Measurements from ENCODE around the gene CDK17.

CDK17 gene

DNA sequence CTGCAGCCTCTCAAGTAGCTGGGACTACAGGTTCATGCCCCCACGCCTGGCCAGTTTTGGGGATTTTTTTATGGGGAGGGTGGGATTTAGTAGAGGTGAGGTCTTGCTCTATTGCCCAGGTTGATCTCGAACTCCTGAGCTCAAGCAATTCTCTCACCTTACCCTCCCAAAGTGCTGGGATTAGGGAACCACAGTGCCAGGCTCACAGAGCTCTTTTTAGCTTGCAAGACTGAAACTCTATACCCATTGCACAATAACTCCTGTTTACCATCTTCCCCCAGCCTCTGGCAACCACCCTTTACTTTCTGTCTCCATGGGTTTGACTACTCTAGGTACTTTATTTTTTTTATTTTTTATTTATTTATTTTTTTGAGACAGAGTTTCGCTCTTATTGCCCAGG lies 25.7 kb upstream of the CDK17 start:
- Histone ChIP-seq H3K36me3 (ENCODE audit: control insufficient read depth, insufficient read depth, low read length) (no peaks in the 10 kb centered on the region), H3K27me3 (ENCODE audit: control insufficient read depth, insufficient read depth, low read length) (no peaks in the 10 kb centered on the region), H2AFZ (no peak overlapping the region), H3K9me3 (ENCODE audit: control insufficient read depth, low read length) (no peaks in the 10 kb centered on the region), H3K27ac (no peak overlapping the region), H3K9ac (no peak overlapping the region), H3K4me1 (no peaks in the 10 kb centered on the region), H3K4me3 (ENCODE audit: low read depth, low read length) (no peak overlapping the region), H3K79me2 (no peaks in the 10 kb centered on the region), H3K4me2 (ENCODE audit: low read length) (no peak overlapping the region)
- TF ChIP-seq, protein P1, sequence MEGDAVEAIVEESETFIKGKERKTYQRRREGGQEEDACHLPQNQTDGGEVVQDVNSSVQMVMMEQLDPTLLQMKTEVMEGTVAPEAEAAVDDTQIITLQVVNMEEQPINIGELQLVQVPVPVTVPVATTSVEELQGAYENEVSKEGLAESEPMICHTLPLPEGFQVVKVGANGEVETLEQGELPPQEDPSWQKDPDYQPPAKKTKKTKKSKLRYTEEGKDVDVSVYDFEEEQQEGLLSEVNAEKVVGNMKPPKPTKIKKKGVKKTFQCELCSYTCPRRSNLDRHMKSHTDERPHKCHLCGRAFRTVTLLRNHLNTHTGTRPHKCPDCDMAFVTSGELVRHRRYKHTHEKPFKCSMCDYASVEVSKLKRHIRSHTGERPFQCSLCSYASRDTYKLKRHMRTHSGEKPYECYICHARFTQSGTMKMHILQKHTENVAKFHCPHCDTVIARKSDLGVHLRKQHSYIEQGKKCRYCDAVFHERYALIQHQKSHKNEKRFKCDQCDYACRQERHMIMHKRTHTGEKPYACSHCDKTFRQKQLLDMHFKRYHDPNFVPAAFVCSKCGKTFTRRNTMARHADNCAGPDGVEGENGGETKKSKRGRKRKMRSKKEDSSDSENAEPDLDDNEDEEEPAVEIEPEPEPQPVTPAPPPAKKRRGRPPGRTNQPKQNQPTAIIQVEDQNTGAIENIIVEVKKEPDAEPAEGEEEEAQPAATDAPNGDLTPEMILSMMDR (IDR thresholded peaks at IDR 0.05) = no peak

DNA sequence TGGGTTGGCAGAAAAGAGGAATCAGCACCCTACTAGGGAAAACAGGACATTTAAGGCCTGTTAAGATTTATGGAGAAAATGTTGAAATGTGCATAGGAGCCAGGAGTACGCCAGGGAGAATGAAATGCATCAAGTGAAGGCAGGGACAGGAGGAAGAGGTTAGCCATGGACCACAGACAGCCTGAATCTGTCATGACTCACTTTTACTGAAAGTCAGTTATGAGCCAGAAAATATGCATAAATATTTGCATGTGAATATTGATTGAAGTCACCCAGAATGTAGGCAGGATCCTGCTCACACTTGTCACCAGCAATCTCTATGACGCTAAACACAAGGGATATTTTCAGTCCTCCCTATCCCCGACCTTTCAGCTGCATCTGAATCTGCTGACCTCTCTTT lies 25.1 kb upstream of the CDK17 start:
- no peak overlapping the region for H3K4me3 ChIP-seq (ENCODE audit: low read depth, low read length)
- H3K36me3 ChIP-seq (ENCODE audit: control insufficient read depth, insufficient read depth, low read length) = no peaks in the 10 kb centered on the region
- H2AFZ ChIP-seq = no peak overlapping the region
- H3K79me2 ChIP-seq = no peaks in the 10 kb centered on the region
- no peaks in the 10 kb centered on the region for H3K9me3 ChIP-seq (ENCODE audit: control insufficient read depth, low read length)
- H3K9ac ChIP-seq = no peak overlapping the region
- H3K27ac ChIP-seq = no peak overlapping the region
- TF ChIP-seq, protein P1 (IDR thresholded peaks at IDR 0.05) = no peak
- H3K4me2 ChIP-seq (ENCODE audit: low read length) = no peak overlapping the region
- no peaks in the 10 kb centered on the region for H3K27me3 ChIP-seq (ENCODE audit: control insufficient read depth, insufficient read depth, low read length)
- no peaks in the 10 kb centered on the region for H3K4me1 ChIP-seq

DNA sequence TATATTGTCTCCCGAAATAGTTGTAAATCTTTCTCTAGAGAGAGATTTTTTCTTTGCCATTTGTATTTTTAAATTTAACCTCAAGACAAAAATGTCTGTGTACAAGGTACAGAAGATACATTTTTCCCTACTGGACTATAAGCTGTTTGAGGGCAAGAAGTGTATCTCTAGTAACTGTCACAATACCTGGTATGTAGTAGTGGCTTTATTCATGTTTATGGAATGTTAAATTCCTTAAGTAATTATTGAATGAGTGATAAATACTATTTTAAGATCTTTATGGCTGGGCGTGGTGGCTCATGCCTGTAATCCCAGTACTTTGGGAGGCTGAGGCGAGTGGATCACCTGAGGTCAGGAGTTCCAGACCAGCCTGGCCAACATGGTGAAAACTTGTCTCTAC lies 24.4 kb upstream of the CDK17 start:
- H3K9ac ChIP-seq = no peak overlapping the region
- no peak overlapping the region for H2AFZ ChIP-seq
- no peaks in the 10 kb centered on the region for H3K9me3 ChIP-seq (ENCODE audit: control insufficient read depth, low read length)
- no peaks in the 10 kb centered on the region for H3K4me1 ChIP-seq
- H3K27me3 ChIP-seq (ENCODE audit: control insufficient read depth, insufficient read depth, low read length) = no peaks in the 10 kb centered on the region
- H3K36me3 ChIP-seq (ENCODE audit: control insufficient read depth, insufficient read depth, low read length) = no peaks in the 10 kb centered on the region
- H3K4me3 ChIP-seq (ENCODE audit: low read depth, low read length) = no peak overlapping the region
- H3K4me2 ChIP-seq (ENCODE audit: low read length) = no peak overlapping the region
- TF ChIP-seq, protein P1 (IDR thresholded peaks at IDR 0.05) = no peak
- no peaks in the 10 kb centered on the region for H3K79me2 ChIP-seq
- no peak overlapping the region for H3K27ac ChIP-seq

DNA sequence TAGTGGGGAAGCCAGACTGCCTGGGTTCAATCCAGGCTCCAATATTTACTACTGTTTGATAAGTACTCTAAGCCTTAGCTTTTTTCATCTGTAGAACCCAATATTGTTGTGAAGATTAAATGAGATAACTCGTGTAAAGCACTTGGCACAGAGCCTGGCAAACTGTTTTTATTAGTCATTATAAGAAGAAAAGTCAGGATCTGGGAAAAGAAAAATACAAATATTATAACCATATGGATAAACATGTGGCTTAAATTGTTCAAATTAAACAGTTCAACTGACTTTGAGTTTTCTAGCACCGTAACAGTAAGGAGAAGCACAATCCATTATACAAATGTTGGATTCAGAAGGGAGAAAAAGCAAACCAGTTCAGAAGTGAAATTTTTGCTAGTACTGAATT lies 22.0 kb upstream of the CDK17 start:
- H3K79me2 ChIP-seq = no peaks in the 10 kb centered on the region
- no peaks in the 10 kb centered on the region for H3K27me3 ChIP-seq (ENCODE audit: control insufficient read depth, insufficient read depth, low read length)
- TF ChIP-seq, protein P1 (IDR thresholded peaks at IDR 0.05) = no peak
- H3K27ac ChIP-seq = no peak overlapping the region
- H3K4me2 ChIP-seq (ENCODE audit: low read length) = no peak overlapping the region
- H3K36me3 ChIP-seq (ENCODE audit: control insufficient read depth, insufficient read depth, low read length) = no peaks in the 10 kb centered on the region
- H3K4me3 ChIP-seq (ENCODE audit: low read depth, low read length) = no peak overlapping the region
- H3K9me3 ChIP-seq (ENCODE audit: control insufficient read depth, low read length) = no peaks in the 10 kb centered on the region
- H3K4me1 ChIP-seq = no peaks in the 10 kb centered on the region
- H2AFZ ChIP-seq = no peak overlapping the region
- H3K9ac ChIP-seq = no peak overlapping the region

DNA sequence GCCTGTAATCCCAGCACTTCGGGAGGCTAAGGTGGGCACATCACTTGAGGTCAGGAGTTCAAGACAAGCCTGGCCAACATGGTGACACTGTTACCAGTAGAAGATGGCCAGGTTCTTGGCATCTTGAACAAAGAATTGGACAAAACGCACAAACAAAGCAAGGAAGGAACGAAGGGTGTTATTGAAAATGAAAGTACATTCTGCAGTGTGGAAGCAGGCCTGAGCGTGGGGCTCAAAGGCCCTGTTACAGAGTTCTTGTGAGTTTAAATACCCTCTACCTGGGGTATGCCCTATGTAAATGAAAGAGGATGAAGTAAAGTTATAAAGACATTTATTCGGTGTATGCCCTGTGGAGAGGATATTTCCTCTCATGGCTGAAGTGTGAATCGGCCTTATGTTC lies 20.8 kb upstream of the CDK17 start:
- H2AFZ ChIP-seq = no peak overlapping the region
- TF ChIP-seq, protein P1 (IDR thresholded peaks at IDR 0.05) = no peak
- H3K27me3 ChIP-seq (ENCODE audit: control insufficient read depth, insufficient read depth, low read length) = no peaks in the 10 kb centered on the region
- no peaks in the 10 kb centered on the region for H3K9me3 ChIP-seq (ENCODE audit: control insufficient read depth, low read length)
- H3K9ac ChIP-seq = no peak overlapping the region
- no peak overlapping the region for H3K27ac ChIP-seq
- no peaks in the 10 kb centered on the region for H3K36me3 ChIP-seq (ENCODE audit: control insufficient read depth, insufficient read depth, low read length)
- H3K79me2 ChIP-seq = no peaks in the 10 kb centered on the region
- no peaks in the 10 kb centered on the region for H3K4me1 ChIP-seq
- H3K4me3 ChIP-seq (ENCODE audit: low read depth, low read length) = no peak overlapping the region
- H3K4me2 ChIP-seq (ENCODE audit: low read length) = no peak overlapping the region
